Kidney (tissue), 14 donors: Measurements from ENCODE around the gene PTPN18. TPM values are rescaled to one million over a fixed set of nuclear protein-coding genes. Genes with fewer than 3 reads are reported as not detected.

Source experiments
- DNase-seq, 5 donors: peaks; one replicate each; pipeline ENCODE4 v3.0.0-alpha.2; 2013 to 2020
- FAIRE-seq: peaks from 2 replicates; lab custom pipeline; 2012; peaks lifted over from hg19 to GRCh38; lab: Jason Lieb, UNC
- H3K27ac ChIP-seq, 2 donors: one replicate each; pipeline ENCODE4 v1.7.0; 2013; ENCODE audit warnings: low read depth in 2 of 2, low read length in 2 of 2, inconsistent platforms in 1 of 2
- H3K27me3 ChIP-seq: one replicate; pipeline ENCODE4 v1.7.1; 2013; ENCODE audit warnings: low read length, inconsistent platforms; ENCODE audit not compliant: control insufficient read depth, insufficient read depth
- H3K36me3 ChIP-seq, 3 donors: one replicate each; pipeline versions ENCODE4 v1.7.0 to v1.7.1; 2013; ENCODE audit warnings: low read length in 3 of 3, control low read depth in 1 of 3, inconsistent platforms in 1 of 3; ENCODE audit not compliant: insufficient read depth in 3 of 3, control insufficient read depth in 2 of 3
- H3K4me1 ChIP-seq, 3 donors: one replicate each; pipeline versions ENCODE4 v1.7.0 to v1.7.1; 2013; ENCODE audit warnings: low read length in 3 of 3, inconsistent platforms in 1 of 3, low read depth in 1 of 3; ENCODE audit not compliant: control insufficient read depth in 2 of 3, insufficient read depth in 2 of 3
- H3K4me3 ChIP-seq, 3 donors: one replicate each; pipeline versions ENCODE4 v1.7.0 to v1.8.1; 2013; ENCODE audit warnings: low read length in 3 of 3, control low read depth in 1 of 3, inconsistent platforms in 1 of 3
- H3K9ac ChIP-seq, 3 donors: one replicate each; pipeline versions ENCODE4 v1.7.0 to v1.7.1; 2013; ENCODE audit warnings: low read length in 3 of 3, control low read depth in 1 of 3, inconsistent platforms in 1 of 3
- H3K9me3 ChIP-seq, 3 donors: one replicate each; pipeline versions ENCODE4 v1.7.0 to v1.7.1; 2013; ENCODE audit warnings: low read length in 3 of 3, control low read depth in 1 of 3, inconsistent platforms in 1 of 3; ENCODE audit not compliant: control insufficient read depth in 2 of 3, insufficient read depth in 1 of 3
- CTCF ChIP-seq: IDR thresholded peaks from 3 replicates; pipeline ENCODE4 v1.5.1; 2012; ENCODE audit warnings: mild to moderate bottlenecking, moderate library complexity, borderline replicate concordance; ENCODE audit not compliant: insufficient read depth; ENCODE audit errors: extremely low read depth
- intact Hi-C: fragments of 100-400 bp; cut with DNase I; formaldehyde crosslinking; loops from one replicate; pipeline ENCODE4 v1.11.1; 2022
- polyA plus RNA-seq: library from polyadenylated mRNA; stranded (reverse); fragments of 350-450 nt; fragmentation: Illumina TruSeq; extraction: RNeasy Lipid Tissue Mini Kit (QIAGEN cat#74804); gene quantifications from one replicate; pipeline ENCODE4 v1.2.3, GENCODE V29; 2014; ENCODE audit warnings: low read depth, low replicate concordance; ENCODE audit not compliant: insufficient read depth
- total RNA-seq: library from RNA; stranded (reverse); fragmentation: NEBNext Ultra II Directional; extraction: Animal tissue kit (Norgen Biotek cat#: 25700); gene quantifications from one replicate; pipeline ENCODE4 v1.2.1, GENCODE V29; 2021
- donor health status: control.
- donor health status: control.
- donor health status: control.
- donor health status: control.
- donor health status: control.
- donor health status: DM: yes; HTN: yes; CAD: no.
- donor health status: Normal renal cell carcinoma (clear cell type).

PTPN18 gene
- total and polyA plus RNA-seq, 2 donors from 2014 or later = 34.8 to 89.2 TPM

GRCh38 chr2:130388221-130388907 is 32.5 kb downstream of the PTPN18 start:
- H3K9ac ChIP-seq = no peak overlapping the region
- FAIRE-seq = no peak
- H3K4me3 ChIP-seq = no peak overlapping the region
- no peak overlapping the region for H3K27ac ChIP-seq
- H3K36me3 ChIP-seq = no peaks in the 10 kb centered on the region
- H3K27me3 ChIP-seq = no peaks in the 10 kb centered on the region
- no peak for DNase-seq
- intact Hi-C loops = no loop called here
- H3K9me3 ChIP-seq = no peaks in the 10 kb centered on the region
- no peak for TF ChIP-seq CTCF
- peaks cover 0 to 11% (median 5%) of the 10 kb centered on the region in 3 donors for H3K4me1 ChIP-seq

GRCh38 chr2:130389358-130389757 is 33.5 kb downstream of the PTPN18 start:
- Histone ChIP-seq H3K4me1 (peaks cover 0 to 11% (median 5%) of the 10 kb centered on the region in 3 donors), H3K9me3 (no peaks in the 10 kb centered on the region), H3K4me3 (no peak overlapping the region), H3K36me3 (no peaks in the 10 kb centered on the region), H3K9ac (no peak overlapping the region), H3K27me3 (no peaks in the 10 kb centered on the region), H3K27ac (no peak overlapping the region)
- intact Hi-C loops = no loop called here
- no peak for FAIRE-seq
- DNase-seq = no peak
- no peak for TF ChIP-seq CTCF

- Histone ChIP-seq H3K9ac (no peak overlapping the region), H3K9me3 (no peaks in the 10 kb centered on the region), H3K27ac (no peak overlapping the region), H3K4me3 (no peak overlapping the region), H3K27me3 (no peaks in the 10 kb centered on the region), H3K4me1 (peaks cover 0 to 11% (median 5%) of the 10 kb centered on the region in 3 donors), H3K36me3 (no peaks in the 10 kb centered on the region)
- no peak for FAIRE-seq
- intact Hi-C loops = no loop called here
- peak in 1 of 5 donors; percentile 29 for DNase-seq
- no peak for TF ChIP-seq CTCF
Measured at GRCh38 chr2:130389783-130390182, 33.9 kb downstream of the PTPN18 start.
